ENCODE results near the gene FUBP3. TPM values are rescaled to one million over a fixed set of nuclear protein-coding genes. Genes with fewer than 3 reads are reported as not detected.

FUBP3 gene
- total RNA-seq, 6 donors from 2014 or later: 28.7 to 139 (median 43.6) TPM

- no peak for TF ChIP-seq CTCF (IDR thresholded peaks at IDR 0.05)
- TF ChIP-seq EP300 (IDR thresholded peaks at IDR 0.05): no peak
- TF ChIP-seq POLR2A (IDR thresholded peaks at IDR 0.05): no peak
- TF ChIP-seq POLR2AphosphoS5 (IDR thresholded peaks at IDR 0.05): no peak
- no peak overlapping the region for H3K27ac ChIP-seq
- ATAC-seq (ENCODE audit: low FRiP score in 2 of 2) (no peak), DNase-seq (no peak)
- no peaks in the 10 kb centered on the region for H3K36me3 ChIP-seq
- no peaks in the 10 kb centered on the region for H3K9me3 ChIP-seq
- H3K27me3 ChIP-seq: no peaks in the 10 kb centered on the region
- no peak overlapping the region for H3K4me3 ChIP-seq
- peaks cover 0 to 4% (median under 1%) of the 10 kb centered on the region in 4 donors for H3K4me1 ChIP-seq
- 92% methylated on average over 1 to 2 of the region's 2 CpGs for WGBS, 2 donors
These were observed 108.2 kb downstream of the FUBP3 start for GRCh38 chr9:130687615-130688014.

Small RNA genes lying within 50 kb of the gene (small RNA-seq; reads per million reads assigned to genes)
- gene MIR6856: 0 reads per million in 4 donors

Other genes with a start within 250 kb of the FUBP3 start
- 100 to 1,000 TPM in 1 of 6 donors, 10 to 100 TPM in 5; 31.4 to 104 (median 66.3) TPM for gene ASS1, start 134.6 kb upstream of the FUBP3 start, total RNA-seq
- gene PRDM12, start 85.0 kb downstream of the FUBP3 start, total RNA-seq: under 1 TPM in 1 of 6 donors, not detected in 5; 0.10 TPM
- 10 to 100 TPM in 5 of 6 donors, 1 to 10 TPM in 1; 6.7 to 37.7 (median 17.8) TPM for gene EXOSC2, start 114.2 kb downstream of the FUBP3 start, total RNA-seq

Data from upper lobe of left lung (tissue), 6 donors.